Measurements from ENCODE around the gene SEC24D. TPM values are rescaled to one million over a fixed set of nuclear protein-coding genes. Genes with fewer than 3 reads are reported as not detected.

The SEC24D gene
- total RNA-seq, 1 experiment from 2014 or later: 35.8 TPM

GRCh38 chr4:118872181-118872580, 36.3 kb upstream of the SEC24D start:
- ChIA-PET CTCF (no interaction called here), POLR2A (ENCODE audit: low non-redundant PET) (no interaction called here)
- no TSS peak for BruUV-seq (replicated peaks)
- no peak for TF ChIP-seq EZH2 (IDR thresholded peaks at IDR 0.05; ENCODE audit: borderline replicate concordance, low read depth, low read length, poor library complexity, severe bottlenecking)
- TF ChIP-seq, protein P1, sequence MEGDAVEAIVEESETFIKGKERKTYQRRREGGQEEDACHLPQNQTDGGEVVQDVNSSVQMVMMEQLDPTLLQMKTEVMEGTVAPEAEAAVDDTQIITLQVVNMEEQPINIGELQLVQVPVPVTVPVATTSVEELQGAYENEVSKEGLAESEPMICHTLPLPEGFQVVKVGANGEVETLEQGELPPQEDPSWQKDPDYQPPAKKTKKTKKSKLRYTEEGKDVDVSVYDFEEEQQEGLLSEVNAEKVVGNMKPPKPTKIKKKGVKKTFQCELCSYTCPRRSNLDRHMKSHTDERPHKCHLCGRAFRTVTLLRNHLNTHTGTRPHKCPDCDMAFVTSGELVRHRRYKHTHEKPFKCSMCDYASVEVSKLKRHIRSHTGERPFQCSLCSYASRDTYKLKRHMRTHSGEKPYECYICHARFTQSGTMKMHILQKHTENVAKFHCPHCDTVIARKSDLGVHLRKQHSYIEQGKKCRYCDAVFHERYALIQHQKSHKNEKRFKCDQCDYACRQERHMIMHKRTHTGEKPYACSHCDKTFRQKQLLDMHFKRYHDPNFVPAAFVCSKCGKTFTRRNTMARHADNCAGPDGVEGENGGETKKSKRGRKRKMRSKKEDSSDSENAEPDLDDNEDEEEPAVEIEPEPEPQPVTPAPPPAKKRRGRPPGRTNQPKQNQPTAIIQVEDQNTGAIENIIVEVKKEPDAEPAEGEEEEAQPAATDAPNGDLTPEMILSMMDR (conservative IDR thresholded peaks at IDR 0.05; ENCODE audit: low read depth, low read length): no peak
- Histone ChIP-seq H3K4me3 (ENCODE audit: low read depth, low read length, poor library complexity, severe bottlenecking) (no peak overlapping the region), H3K27me3 (replicated peaks; ENCODE audit: insufficient read depth, low read depth, low read length, poor library complexity) (no peaks in the 10 kb centered on the region), H3K9me3 (ENCODE audit: low read depth, low read length, poor library complexity, severe bottlenecking) (no peaks in the 10 kb centered on the region), H3K36me3 (ENCODE audit: insufficient read depth, low read length, poor library complexity, severe bottlenecking) (no peaks in the 10 kb centered on the region), H3K27ac (ENCODE audit: low read depth, low read length, poor library complexity, severe bottlenecking) (no peak overlapping the region), H3K4me1 (ENCODE audit: insufficient read depth, low read length, poor library complexity, severe bottlenecking) (no peaks in the 10 kb centered on the region)
- DNase-seq (ENCODE audit: low spot score): no peak
- intact Hi-C loops (cut with micrococcal nuclease; ENCODE audit: unreplicated experiment): no loop called here

DNA sequence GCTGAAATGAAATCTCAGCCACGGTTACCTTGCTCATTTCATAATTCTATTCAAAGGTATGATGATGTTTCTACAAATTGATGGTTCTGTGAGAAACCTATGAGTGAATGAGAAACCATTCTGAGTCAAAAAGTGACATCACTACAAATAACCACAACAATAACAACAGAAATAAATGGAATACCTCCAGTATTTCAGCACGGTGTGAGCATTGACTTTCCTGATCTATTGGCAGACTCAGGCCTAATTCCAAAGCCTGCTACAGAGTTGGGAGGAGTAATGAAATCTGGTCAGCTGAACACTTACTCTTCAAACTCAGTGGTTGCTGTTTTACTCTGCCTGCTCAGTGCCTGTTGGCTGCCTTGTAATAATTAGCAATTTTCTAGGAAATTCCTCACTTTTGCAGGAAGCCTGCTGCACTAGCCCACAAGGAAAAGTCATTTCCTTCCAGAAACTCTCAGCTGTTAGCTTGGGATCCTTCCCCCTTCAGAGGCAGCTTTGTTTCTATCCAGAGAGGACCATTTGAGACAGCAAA, 33.9 kb upstream of the SEC24D start:
- Histone ChIP-seq H3K4me1 (ENCODE audit: insufficient read depth, low read length, poor library complexity, severe bottlenecking) (no peaks in the 10 kb centered on the region), H3K9me3 (ENCODE audit: low read depth, low read length, poor library complexity, severe bottlenecking) (no peaks in the 10 kb centered on the region), H3K27ac (ENCODE audit: low read depth, low read length, poor library complexity, severe bottlenecking) (peak overlapping the region; percentile 4), H3K4me3 (ENCODE audit: low read depth, low read length, poor library complexity, severe bottlenecking) (no peak overlapping the region), H3K36me3 (ENCODE audit: insufficient read depth, low read length, poor library complexity, severe bottlenecking) (no peaks in the 10 kb centered on the region), H3K27me3 (replicated peaks; ENCODE audit: insufficient read depth, low read depth, low read length, poor library complexity) (no peaks in the 10 kb centered on the region)
- ChIA-PET POLR2A (ENCODE audit: low non-redundant PET) (no interaction called here), CTCF (no interaction called here)
- DNase-seq (ENCODE audit: low spot score): no peak
- TF ChIP-seq EZH2 (IDR thresholded peaks at IDR 0.05; ENCODE audit: borderline replicate concordance, low read depth, low read length, poor library complexity, severe bottlenecking): no peak
- TF ChIP-seq, protein P1 (conservative IDR thresholded peaks at IDR 0.05; ENCODE audit: low read depth, low read length): no peak
- intact Hi-C loops (cut with micrococcal nuclease; ENCODE audit: unreplicated experiment): loop anchor here (5.0 kb wide), 1 partner anchor 98 kb away; no protein-coding TSS in a partner anchor
- BruUV-seq (replicated peaks): no TSS peak

GRCh38 chr4:118867311-118868067, 31.6 kb upstream of the SEC24D start:
- no peak for DNase-seq (ENCODE audit: low spot score)
- Histone ChIP-seq H3K36me3 (ENCODE audit: insufficient read depth, low read length, poor library complexity, severe bottlenecking) (no peaks in the 10 kb centered on the region), H3K4me1 (ENCODE audit: insufficient read depth, low read length, poor library complexity, severe bottlenecking) (no peaks in the 10 kb centered on the region), H3K27me3 (replicated peaks; ENCODE audit: insufficient read depth, low read depth, low read length, poor library complexity) (no peaks in the 10 kb centered on the region), H3K9me3 (ENCODE audit: low read depth, low read length, poor library complexity, severe bottlenecking) (no peaks in the 10 kb centered on the region), H3K27ac (ENCODE audit: low read depth, low read length, poor library complexity, severe bottlenecking) (no peak overlapping the region), H3K4me3 (ENCODE audit: low read depth, low read length, poor library complexity, severe bottlenecking) (no peak overlapping the region)
- BruUV-seq (replicated peaks): no TSS peak
- ChIA-PET POLR2A (ENCODE audit: low non-redundant PET) (no interaction called here), CTCF (no interaction called here)
- intact Hi-C loops (cut with micrococcal nuclease; ENCODE audit: unreplicated experiment): loop anchor here (5.0 kb wide), 1 partner anchor 95 kb away; no protein-coding TSS in a partner anchor
- TF ChIP-seq, protein P1 (conservative IDR thresholded peaks at IDR 0.05; ENCODE audit: low read depth, low read length): no peak
- no peak for TF ChIP-seq EZH2 (IDR thresholded peaks at IDR 0.05; ENCODE audit: borderline replicate concordance, low read depth, low read length, poor library complexity, severe bottlenecking)

All from A673 (cell line).